Frontal cortex (tissue), 4 donors: ENCODE measurements around the gene C3orf22. TPM values are rescaled to one million over a fixed set of nuclear protein-coding genes. Genes with fewer than 3 reads are reported as not detected.

Experiments used
- DNase-seq, 2 donors: peaks; one replicate each; pipeline ENCODE4 v3.0.0; 2012; ENCODE audit warnings: low spot score in 2 of 2
- FAIRE-seq: peaks from 2 replicates; lab custom pipeline; 2012; peaks lifted over from hg19 to GRCh38; lab: Jason Lieb, UNC
- total RNA-seq: library from RNA; depleted of rRNA; stranded (reverse); fragments of >200 nt; gene quantifications from one replicate; pipeline ENCODE4 v1.2.3, GENCODE V29; 2014
- donor health status: control.
- donor health status: control.
- donor health status: control.

C3orf22 gene
- total RNA-seq, 1 donor from 2014 or later, result not detected

DNA sequence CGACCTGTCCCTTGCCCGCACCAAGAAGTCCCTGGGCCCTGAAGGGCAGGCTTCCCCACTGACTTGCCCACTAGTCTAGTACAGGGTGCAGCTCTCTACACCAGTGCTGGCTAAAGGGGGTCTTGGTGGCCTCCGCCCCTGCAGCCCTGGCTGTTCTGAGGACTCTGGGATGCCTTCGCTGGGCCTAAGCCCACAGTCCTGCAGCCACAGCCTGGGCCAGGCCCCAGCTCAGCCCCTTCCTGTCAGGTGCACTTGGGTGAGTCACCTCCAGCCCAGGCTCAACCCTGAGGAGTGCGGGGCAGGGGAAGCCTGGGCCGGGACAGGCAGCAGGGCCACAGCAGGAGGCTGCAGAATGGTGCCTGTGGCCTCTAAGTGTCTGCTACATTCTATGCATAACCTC lies 971 bp downstream of the C3orf22 start:
- DNase-seq, result no peak

DNA sequence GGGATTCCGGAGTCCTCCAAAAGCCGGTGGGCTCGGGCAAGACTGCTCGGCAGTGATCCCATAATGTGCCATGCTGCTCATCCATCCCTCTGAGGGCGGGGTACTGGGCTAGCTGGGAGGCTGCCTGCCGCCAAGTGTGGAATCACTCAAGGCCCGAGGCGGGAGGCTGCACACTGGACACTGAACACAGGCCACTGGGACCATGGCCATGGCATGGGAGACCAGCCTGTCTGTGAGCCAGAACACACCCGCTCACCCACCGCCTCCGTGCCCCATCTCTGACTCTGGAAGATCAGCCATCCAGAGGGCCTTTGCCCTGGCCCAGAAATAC lies 1.4 kb downstream of the C3orf22 start:
- FAIRE-seq (no peak), DNase-seq (no peak)

More for the DNA sequence above, 971 bp downstream of the C3orf22 start:
- FAIRE-seq, result no peak

DNA sequence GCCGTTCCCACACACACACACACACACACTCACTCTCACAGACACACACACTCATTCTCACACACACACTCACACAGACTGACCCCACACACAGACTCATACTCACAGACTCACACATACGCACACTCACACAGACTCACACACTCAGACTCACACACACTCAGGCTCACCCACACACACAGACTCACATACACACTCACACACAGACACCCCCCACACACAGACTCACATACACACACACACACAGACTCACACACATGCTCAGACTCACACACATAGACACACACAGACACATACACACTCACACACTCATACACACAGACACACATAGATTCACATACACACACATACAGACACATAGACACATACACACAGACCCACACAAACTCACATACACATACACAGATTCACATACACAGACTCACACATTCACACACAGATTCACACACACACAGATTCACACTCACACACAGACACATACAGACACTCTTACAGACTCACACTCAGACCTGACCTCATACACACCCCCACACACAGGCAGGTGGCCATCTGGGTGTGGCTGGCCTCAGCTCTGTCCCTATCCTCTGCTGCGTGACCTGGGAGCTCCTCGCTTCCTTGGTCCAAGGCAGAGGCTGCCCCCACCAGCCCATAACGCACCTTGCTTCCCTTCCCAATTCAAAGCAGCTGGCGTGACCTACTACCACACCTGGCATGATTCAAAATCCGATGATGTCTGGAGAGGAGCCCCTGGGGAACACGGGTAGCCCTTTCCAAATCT lies 1.9 kb downstream of the C3orf22 start:
- FAIRE-seq (no peak), DNase-seq (no peak)

DNA sequence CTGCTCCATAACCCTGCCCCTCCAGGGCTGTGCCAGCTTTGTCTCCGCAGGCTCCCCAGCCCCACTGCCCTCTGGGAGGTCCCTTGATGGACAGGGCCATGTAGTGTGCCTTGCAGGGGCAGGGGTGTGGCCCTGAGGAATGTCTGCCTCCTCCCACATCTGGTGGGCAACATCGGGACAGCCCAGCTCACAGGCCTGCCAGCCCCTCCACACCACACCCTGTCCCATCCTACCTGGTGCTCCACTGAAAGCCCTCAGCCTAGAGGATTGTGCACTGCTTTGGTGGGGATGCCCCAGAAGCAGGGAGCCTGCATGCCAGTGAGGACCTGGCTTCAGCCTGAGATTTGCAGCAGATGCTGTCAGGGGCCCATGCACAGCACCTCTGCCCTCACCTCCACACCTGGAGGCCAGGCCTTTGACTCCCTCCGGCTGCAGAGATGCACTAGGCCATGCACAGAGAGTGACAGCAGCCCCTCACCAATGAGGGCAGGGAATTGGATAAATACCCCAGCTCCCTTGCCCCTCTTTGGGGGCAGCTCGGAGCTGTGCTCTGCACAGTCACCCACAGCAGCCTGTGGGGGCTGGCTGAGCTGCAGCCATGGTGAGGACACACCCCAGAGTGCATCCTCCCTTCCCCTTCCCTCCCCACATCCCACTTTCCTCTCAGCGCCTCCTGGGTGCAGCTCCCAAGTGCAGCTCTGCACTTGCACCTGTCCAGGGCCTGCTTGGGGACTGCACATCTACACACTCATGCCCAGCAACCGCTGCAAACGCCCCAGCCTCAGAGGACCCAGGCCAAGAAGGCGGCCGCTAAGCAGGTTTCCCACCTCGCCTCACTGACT lies 2.7 kb downstream of the C3orf22 start:
- FAIRE-seq (no peak), DNase-seq (no peak)

DNA sequence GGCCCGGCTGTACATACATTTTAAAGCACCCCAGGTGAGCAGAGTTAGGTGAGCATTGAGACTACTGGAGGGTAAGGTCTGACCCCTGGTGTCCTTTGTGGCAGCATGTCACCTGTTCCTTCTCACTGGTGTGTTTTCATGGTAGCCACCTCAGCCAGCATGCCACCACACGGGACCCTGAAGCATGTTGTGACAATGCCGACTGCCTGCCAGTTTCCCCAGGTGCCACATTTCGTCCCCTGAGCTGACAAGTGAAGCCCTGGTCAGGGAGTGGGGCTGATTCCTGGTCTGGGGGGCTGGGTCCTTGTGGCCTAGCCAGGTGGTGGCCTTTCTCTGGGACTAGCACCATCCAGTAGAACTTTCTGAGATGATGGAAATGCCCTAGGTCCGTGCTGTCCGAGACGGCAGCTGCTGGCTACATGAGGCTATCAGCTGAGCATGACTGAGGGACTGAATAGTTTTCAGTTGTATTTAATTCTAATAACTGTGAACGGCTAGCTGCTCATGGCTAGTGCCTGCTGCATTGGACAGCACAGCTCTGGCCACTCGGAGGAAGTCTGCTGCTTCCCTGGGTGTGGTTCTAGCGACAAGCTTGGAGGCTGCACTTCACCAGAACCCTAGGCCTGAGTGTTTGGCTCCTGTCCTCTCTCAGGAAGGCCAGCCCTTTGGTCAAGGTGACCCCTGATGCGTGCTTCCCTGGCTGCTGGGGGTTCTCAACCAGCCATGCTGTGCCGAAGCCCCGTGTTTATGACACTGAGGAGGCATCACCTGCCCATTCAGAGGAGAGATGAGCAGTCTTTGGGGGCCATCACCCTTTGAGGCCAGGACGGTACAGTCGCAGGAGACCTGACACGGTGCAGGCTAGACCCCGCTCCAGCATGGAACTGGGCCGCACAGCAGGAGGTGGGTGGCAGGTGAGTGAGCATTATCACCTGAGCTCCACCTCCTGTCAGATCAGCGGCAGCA lies 3.9 kb downstream of the C3orf22 start:
- FAIRE-seq, result no peak
- DNase-seq, result no peak

DNA sequence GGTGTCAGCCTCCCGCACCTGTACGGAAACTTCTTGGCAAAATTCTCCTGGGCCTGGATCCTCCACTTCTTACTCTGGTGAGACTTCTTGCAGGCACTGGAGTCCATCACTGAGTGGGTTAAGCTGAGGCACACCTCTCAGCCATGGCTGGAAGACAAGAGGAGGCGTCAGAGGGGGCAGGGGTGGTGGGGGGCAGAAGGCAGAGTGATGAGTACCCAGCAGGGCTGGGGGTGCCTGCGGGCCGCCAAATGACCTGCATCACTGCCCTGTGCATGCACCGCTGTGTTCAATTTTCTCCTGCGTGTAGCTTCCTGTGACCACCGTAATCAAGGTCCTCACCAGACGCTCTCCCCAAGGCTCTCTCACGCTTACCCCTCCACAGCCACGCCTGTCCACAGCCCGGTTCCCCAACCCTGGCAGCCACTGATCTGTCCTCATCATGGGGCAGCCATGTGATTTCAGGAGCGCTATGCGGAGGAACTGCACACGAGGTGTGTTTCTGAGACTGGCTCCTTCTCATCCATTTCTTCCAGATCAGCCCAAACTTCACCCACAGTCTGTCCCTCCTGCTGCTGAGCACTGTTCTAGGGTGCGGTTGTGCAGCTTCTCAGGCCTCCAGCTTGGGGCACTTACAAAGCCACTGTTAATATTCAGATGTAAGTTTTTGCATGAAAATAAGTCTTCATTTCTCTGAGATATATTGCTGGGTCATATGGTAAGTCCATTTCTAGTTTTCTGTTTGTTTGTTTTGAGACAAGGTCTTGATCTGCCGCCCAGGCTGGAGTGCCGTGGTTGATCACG lies 5.2 kb downstream of the C3orf22 start:
- no peak for FAIRE-seq
- DNase-seq, result no peak

DNA sequence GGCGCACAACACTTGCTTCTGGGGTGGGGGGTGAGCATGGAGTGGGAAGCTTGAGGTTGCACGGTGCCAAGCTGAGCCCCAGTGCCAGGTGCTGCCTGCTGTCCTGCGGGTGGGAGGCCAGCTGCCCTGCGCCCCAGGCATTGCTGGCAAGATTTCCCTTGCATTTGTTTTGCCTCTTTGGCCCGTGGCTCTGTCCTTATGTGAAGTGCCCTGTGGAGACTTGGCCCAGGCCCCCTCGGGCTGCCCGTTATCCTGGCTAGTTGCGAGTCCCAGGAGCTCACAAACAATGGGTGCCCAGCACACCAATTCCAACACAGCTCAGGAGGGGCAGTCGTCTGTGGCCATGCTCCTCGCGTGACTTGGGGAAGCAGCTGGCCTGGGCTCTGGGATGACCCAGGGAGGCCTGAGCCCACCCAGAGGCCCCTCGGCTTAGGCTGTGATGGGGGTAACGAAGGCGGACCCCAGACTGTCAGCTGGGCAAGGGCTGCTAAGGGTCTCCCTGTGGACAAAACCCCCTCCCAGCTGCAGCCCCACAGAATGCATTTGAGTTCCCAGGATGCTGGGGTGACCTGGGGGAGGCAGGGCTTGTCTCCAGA lies 5.9 kb downstream of the C3orf22 start:
- DNase-seq (no peak), FAIRE-seq (no peak)

DNA sequence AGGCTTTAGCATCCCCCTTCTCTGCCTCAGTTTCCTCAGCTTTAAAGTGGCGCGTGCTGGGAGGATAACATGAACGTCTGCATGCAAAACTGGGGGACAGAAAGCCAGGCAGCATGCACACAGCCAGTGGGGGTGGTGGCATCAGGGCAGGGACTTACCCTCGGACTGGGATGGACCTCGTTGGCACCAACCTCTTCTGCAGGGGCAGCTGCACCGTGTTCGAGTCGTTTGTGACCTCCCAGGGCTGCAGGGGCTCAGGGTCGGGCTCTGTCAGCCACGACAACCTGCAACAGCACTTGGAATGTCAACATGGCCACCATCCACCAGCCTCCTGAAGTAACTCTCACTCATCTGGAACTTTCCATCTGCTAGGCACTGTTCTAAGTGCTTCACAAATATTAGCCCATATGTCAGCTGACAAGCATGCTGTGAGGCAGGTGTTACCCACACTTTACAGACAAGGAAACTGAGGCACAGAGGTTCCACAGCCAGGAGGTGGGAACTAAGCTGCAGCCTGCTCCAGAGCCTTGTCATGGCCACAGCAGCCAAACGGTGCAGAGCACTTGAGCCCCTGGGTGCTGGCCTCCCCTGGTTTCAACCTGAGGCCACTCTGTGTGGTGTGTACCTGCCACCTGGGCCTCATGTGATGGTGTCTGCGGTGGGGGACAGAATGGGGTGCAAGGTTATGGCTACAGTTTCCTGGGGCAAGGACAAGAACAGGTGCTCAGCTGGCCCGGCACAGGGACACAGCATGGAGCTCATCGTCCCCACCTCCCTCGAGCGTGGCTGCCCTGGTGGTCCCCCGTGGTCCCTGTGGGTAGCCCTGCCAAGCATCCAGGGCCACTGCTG lies 6.7 kb downstream of the C3orf22 start:
- FAIRE-seq (no peak), DNase-seq (no peak)

DNA sequence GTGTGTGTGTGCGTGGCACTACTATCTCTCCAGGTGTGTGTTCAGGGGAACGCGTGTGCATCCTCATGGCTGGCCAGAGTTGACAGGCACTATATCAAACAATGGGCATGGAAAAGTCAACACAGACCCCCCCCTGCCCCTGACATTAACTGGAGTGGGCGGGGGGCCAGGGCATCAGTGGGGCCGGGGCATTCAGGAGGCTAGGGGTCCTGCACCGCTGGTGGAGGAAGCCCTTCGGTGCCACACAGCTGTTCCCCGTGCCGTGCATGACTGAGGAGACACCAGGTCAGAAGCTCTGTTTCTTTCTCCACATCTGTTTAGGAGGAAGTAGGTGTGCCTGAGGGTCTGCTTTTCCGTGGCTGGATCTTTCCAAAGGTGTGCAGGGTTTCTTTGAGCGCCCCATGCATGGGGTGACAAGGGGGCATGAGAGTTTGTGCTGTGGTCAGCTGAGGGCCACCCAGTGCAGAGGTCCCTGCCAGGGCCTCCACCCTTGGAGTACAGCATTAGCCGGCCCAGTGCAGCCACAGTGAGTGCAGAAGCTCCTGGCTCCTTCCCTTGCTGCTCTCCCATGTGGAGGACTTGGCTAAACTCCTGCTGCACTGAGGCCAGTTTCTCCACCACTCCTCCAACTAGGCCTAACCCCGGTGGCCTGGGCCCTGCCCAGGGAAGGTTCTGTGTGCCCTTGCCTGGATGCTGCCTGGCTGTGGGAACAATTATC lies 7.5 kb downstream of the C3orf22 start:
- DNase-seq (no peak), FAIRE-seq (no peak)

DNA sequence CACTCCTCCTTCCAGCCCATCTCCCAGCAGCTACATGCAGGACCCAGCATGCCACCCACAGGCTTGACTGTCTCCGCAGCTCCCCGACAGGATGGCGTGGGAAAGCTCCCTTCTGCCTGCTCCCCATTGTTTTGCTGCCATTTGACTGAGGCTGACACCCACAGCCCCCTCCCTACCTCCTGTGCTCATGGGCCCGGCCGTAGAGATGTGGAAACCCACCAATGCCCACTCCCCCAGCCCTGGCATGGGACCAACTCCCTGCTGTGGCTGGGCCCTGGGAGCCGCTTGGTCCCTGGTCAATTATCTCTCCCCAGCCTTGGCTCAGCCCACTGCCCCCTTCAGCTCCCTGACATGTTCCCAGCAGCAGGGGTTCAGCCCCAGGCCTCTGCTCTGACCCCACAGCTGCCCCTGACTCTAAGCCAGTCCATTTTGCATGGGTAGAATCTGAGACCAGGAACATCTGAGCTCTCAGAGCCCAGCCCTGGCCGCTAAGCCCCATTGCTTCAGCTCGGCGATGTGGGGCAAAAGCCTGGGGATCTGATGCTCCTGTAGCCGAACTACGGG lies 8.2 kb downstream of the C3orf22 start:
- FAIRE-seq (no peak), DNase-seq (peak in 1 of 2 donors; percentile 48)

DNA sequence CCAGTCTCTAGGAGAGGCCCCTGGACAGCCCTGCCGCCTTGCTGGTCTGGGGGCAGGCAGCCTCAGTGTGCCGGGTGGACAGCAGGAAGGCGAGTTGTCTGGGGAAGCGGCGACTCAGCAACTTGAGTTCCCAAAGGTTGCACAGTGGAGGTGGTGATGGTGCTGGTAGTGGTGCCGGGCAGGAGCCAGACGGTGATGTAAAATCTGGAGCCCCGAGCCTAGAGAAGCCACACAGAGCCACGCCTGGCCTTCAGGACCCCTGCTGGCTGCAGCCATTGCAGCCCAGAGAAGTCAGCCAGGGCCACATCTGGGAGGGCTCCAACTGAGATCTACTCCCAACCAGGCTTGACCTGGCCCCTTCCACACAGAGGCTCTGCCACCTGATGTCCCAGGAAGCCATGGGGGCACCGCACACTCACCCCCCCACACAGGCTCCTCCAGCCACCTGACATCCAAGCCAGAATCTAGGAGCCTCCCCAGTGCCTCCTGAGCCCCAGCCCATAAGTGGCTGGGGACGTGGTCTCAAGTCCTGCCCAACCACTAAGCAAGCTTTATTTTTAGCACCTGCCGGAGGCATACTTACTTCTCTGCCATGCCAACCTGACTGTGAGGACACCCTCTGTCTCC lies 8.8 kb downstream of the C3orf22 start:
- FAIRE-seq, result no peak
- DNase-seq, result no peak

DNA sequence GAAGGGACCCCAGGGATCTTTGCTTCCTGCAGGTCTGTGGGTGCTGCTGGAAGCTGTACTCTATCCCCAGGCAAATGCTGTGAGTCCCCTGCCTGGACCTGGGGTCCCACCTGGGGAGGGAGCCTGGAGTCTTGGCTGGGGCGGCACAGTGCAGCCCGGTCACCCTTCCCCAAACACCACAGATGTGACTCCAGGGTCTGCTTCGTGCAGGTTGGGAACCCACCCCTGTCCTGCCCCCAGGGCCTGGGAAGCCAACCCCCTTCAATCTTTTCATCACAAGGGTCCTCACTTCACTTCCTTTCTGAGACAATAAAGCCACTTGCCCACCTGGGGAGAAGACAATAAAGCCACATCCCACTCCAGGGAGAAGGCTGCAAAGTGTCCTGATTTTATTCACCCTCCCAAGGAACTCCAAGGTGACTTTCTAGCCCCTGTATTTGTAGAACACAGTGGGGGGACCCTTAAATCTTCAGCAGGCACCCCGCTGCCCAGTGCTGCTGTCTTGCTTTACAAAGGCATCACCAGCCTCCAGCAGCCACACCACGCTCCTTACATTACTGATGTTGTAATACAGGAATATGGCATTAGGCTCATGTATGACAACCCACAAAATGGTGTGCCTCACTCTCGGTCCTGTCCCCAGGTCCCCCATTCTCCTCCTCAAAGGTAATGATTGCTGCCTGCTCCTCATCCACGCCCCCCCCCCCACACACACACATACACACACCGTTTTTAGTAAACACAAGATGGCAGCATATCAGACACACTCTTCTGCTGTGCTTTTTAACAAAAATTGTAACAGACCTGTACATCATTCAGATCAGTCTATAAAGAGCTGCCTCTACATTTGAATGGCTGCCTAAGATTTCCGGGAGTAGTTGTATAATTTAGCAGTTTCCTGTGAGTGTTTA lies 9.9 kb downstream of the C3orf22 start:
- FAIRE-seq (no peak), DNase-seq (no peak)

DNA sequence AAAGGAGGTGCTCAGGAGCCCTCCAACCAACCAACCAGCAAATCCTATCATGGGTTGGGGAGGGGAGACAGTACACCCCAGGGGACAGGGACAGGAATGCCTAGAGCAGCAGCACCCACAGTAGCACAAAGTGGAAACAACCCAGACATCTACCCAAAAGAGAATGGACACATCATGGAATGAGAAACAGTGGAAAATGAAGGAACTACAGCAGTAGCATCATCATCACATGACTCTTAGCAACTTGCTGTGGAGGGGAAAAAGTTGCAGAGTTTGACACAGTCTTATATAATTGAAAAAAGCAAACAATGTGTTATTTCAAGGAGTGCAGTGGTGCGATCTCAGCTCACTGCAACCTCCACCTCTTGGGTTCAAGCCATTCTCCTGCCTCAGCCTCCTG lies 11.0 kb downstream of the C3orf22 start:
- DNase-seq (no peak), FAIRE-seq (no peak)

DNA sequence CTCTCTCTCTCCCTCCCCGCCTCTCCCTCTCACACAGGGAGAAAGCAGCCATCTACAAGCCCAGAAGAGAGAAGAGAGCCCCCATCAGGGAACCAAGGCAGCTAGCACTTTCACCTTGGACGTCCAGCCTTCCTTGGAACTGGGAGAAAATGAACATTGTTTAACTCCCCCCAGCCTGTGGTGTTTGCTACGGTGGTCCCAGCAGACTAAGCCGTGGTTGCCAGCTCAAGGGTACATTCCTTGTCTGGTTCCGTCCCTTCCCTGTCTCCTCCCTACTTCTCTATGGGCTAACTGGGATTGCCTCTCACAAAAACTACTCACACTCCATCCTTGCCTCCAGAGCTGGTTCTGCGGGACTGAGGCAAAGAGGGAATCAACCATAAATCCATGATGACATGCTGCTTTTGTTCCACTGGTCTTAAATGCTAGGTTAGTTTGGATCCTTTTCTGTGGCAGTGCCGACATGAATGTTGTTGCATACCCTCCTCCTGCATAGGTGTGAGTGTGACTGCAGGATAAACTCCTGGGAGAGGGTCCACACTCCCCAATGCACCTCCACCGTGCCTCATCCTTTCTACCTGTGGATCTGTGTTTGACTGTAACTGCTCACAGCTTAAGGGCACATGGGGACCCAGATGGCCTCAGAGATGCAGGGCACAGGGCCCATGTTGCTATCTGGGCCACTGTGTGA lies 12.0 kb downstream of the C3orf22 start:
- DNase-seq (no peak), FAIRE-seq (no peak)

DNA sequence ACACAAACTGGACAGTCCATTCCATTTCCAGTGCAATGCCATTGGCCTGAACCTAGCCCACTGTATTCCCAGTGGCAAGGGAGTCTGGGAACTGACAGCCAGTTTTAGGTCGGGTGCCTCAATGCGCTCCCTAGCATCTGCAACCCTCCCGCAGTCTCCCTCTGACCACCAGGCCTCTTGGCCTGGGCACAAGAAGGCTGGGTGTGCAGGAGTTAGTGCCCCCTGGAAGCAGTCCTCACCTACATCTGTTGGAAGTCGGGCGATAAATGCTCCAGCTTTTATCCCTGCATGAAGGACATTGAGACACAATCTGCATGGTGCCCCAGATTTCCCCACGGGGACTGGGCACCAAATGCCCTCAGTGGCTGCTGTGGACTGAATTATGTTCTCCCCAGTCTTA lies 12.7 kb downstream of the C3orf22 start:
- FAIRE-seq (no peak), DNase-seq (no peak)
